Fibroblast of lung (primary cell): ENCODE data around the gene TCERG1L. TPM values are rescaled to one million over a fixed set of nuclear protein-coding genes. Genes with fewer than 3 reads are reported as not detected.

Experiments
- DNase-seq, 2 donors: peaks; one replicate each; pipeline versions ENCODE4 v3.0.0 to v3.0.0-alpha.2; 2010; ENCODE audit warnings: low read depth in 2 of 2
- H2AFZ ChIP-seq: 2 replicates; pipeline ENCODE4 v1.5.1; 2012; ENCODE audit warnings: low read length, control low read depth, inconsistent platforms
- H3K27ac ChIP-seq: 2 replicates; pipeline ENCODE4 v1.5.1; 2011; ENCODE audit warnings: low read length, control low read depth; ENCODE audit not compliant: insufficient read depth
- H3K27me3 ChIP-seq: 2 replicates; pipeline ENCODE4 v1.5.1; 2011; ENCODE audit warnings: mild to moderate bottlenecking, low read length; ENCODE audit not compliant: control insufficient read depth, insufficient read depth
- H3K36me3 ChIP-seq: 2 replicates; pipeline ENCODE4 v1.5.1; 2011; ENCODE audit warnings: low read length; ENCODE audit not compliant: control insufficient read depth, insufficient read depth
- H3K4me1 ChIP-seq: 2 replicates; pipeline ENCODE4 v1.5.1; 2011; ENCODE audit warnings: low read length; ENCODE audit not compliant: control insufficient read depth, insufficient read depth; ENCODE audit errors: extremely low read depth
- H3K4me2 ChIP-seq: 2 replicates; pipeline ENCODE4 v1.5.1; 2011; ENCODE audit warnings: low read length, control low read depth; ENCODE audit not compliant: insufficient read depth; ENCODE audit errors: extremely low read depth
- H3K4me3 ChIP-seq, 4 experiments: fragments of 200-600 bp in 1 of 4; sonication (generic) in 1 of 4; replicated peaks in 1 of 4; 2 replicates each; pipeline ENCODE4 v1.5.1; 2011 to 2016; ENCODE audit warnings: low read length in 4 of 4, low read depth in 3 of 4, mild to moderate bottlenecking in 3 of 4, control low read depth in 2 of 4, inconsistent platforms in 1 of 4, mixed read lengths in 1 of 4; ENCODE audit not compliant: insufficient read depth in 1 of 4; ENCODE audit errors: control extremely low read depth in 1 of 4
- H3K79me2 ChIP-seq: 2 replicates; pipeline ENCODE4 v1.5.1; 2012; ENCODE audit warnings: mild to moderate bottlenecking, low read length, inconsistent platforms; ENCODE audit not compliant: control insufficient read depth, insufficient read depth
- H3K9ac ChIP-seq: 2 replicates; pipeline ENCODE4 v1.5.1; 2011; ENCODE audit warnings: mild to moderate bottlenecking, low read length, control low read depth; ENCODE audit not compliant: insufficient read depth
- H3K9me3 ChIP-seq: 2 replicates; pipeline ENCODE4 v1.5.1; 2012; ENCODE audit warnings: low read depth, low read length; ENCODE audit not compliant: control insufficient read depth, insufficient read depth
- H4K20me1 ChIP-seq: 2 replicates; pipeline ENCODE4 v1.5.1; 2011; ENCODE audit warnings: low read length; ENCODE audit not compliant: control insufficient read depth, insufficient read depth; ENCODE audit errors: extremely low read depth
- EZH2 ChIP-seq: IDR thresholded peaks from 2 replicates; pipeline ENCODE4 v1.5.1; 2012; ENCODE audit warnings: low read length, control low read depth, mild to moderate bottlenecking; ENCODE audit errors: missing control alignments
- polyA plus RNA-seq, 2 donors: library from polyadenylated mRNA; depleted of rRNA in 1 of 2; stranded (reverse) in 1 of 2; unstranded in 1 of 2; fragments of >200 nt; gene quantifications; 2 replicates each; pipeline ENCODE4 v1.2.1, GENCODE V29; 2011 to 2012; ENCODE audit warnings: missing spikeins in 1 of 2
- total RNA-seq: library from RNA; depleted of rRNA; stranded (reverse); fragments of >200 nt; gene quantifications from 2 replicates; pipeline ENCODE4 v1.2.1, GENCODE V29; 2014
- TF ChIP-seq, protein P1 (sequence below), 2 donors: IDR thresholded peaks in 1 of 2; conservative IDR thresholded peaks in 1 of 2; 1 replicate in 1 of 2; 2 replicates in 1 of 2; pipeline ENCODE4 v1.5.1; 2011 to 2012; ENCODE audit warnings: low read length in 2 of 2, control low read depth in 1 of 2, inconsistent platforms in 1 of 2, low read depth in 1 of 2, mild to moderate bottlenecking in 1 of 2

The TCERG1L gene
- total and polyA plus RNA-seq, 2 donors (not counting 1 experiment from before 2014, with no cell fraction given), result 0.02 TPM; not detected in 1

DNA sequence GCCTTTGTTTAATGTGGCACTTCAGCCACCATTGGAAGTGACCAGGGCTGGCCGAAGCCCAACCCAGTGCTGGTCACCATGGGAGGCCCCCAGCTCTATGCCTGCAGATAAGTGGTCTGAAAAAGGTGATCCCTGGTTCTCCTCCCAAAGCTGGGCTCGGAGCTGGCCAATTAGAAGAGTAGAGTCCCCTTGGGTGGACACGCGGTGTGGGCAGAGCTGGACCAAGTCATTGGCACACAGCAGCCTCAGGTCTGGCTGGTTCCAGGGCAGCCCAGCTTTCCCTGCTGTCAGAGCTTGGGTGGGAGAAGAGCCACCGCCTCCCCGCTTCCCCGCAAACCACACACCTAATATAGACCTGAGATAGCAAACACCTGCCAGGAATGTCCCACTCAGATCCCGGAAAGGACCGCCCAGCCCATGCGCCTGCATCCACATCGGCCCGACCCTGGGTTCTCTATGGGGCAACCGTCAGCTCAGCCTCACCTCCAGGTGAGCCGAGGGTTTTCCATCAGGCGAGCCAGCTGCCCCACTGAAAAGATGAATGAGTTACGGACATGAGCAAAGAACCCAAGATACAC, 84.3 kb downstream of the TCERG1L start:
- Histone ChIP-seq H3K9ac (no peak overlapping the region), H2AFZ (no peak overlapping the region), H3K27me3 (no peaks in the 10 kb centered on the region), H3K27ac (no peak overlapping the region), H3K4me1 (no peaks in the 10 kb centered on the region), H3K36me3 (no peaks in the 10 kb centered on the region), H3K4me2 (no peak overlapping the region), H3K4me3 (no peak overlapping the region), H4K20me1 (no peaks in the 10 kb centered on the region), H3K79me2 (no peaks in the 10 kb centered on the region), H3K9me3 (no peaks in the 10 kb centered on the region)
- TF ChIP-seq, protein P1, sequence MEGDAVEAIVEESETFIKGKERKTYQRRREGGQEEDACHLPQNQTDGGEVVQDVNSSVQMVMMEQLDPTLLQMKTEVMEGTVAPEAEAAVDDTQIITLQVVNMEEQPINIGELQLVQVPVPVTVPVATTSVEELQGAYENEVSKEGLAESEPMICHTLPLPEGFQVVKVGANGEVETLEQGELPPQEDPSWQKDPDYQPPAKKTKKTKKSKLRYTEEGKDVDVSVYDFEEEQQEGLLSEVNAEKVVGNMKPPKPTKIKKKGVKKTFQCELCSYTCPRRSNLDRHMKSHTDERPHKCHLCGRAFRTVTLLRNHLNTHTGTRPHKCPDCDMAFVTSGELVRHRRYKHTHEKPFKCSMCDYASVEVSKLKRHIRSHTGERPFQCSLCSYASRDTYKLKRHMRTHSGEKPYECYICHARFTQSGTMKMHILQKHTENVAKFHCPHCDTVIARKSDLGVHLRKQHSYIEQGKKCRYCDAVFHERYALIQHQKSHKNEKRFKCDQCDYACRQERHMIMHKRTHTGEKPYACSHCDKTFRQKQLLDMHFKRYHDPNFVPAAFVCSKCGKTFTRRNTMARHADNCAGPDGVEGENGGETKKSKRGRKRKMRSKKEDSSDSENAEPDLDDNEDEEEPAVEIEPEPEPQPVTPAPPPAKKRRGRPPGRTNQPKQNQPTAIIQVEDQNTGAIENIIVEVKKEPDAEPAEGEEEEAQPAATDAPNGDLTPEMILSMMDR (conservative IDR thresholded peaks at IDR 0.05 in 1 of 2, IDR thresholded peaks at IDR 0.05 in 1 of 2; ENCODE audit: low read depth in 1 of 2, low read length in 2 of 2), result no peak
- TF ChIP-seq EZH2, result no peak
- no peak for DNase-seq

GRCh38 chr10:131226446-131227162, 84.9 kb downstream of the TCERG1L start:
- Histone ChIP-seq H2AFZ (no peak overlapping the region), H3K4me3 (no peak overlapping the region), H3K27me3 (no peaks in the 10 kb centered on the region), H3K79me2 (no peaks in the 10 kb centered on the region), H3K36me3 (no peaks in the 10 kb centered on the region), H3K9me3 (no peaks in the 10 kb centered on the region), H4K20me1 (no peaks in the 10 kb centered on the region), H3K9ac (no peak overlapping the region), H3K27ac (no peak overlapping the region), H3K4me2 (no peak overlapping the region), H3K4me1 (no peaks in the 10 kb centered on the region)
- TF ChIP-seq, protein P1 (conservative IDR thresholded peaks at IDR 0.05 in 1 of 2, IDR thresholded peaks at IDR 0.05 in 1 of 2; ENCODE audit: low read depth in 1 of 2, low read length in 2 of 2), result no peak
- no peak for TF ChIP-seq EZH2
- DNase-seq, result no peak

DNA sequence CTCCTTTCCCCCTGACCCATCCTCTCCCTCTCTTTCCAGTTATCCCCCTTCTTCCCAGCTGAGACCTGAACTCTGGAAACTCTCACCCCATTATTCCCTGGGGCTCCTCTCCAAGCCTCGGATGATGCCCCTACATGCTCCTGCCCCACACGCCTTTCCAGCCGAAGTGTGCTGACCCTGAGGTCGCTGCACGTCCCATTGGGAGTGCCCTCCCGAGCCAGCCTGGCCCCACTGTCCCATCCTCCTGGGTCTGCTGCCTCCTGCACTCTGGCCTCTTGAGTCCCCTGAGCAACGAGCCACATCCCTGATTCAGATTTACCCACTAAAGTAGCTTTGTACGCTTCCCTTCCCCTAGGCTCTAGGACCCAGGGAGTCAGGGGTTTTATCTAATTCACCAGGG, 87.4 kb downstream of the TCERG1L start:
- TF ChIP-seq, protein P1 (conservative IDR thresholded peaks at IDR 0.05 in 1 of 2, IDR thresholded peaks at IDR 0.05 in 1 of 2; ENCODE audit: low read depth in 1 of 2, low read length in 2 of 2), result no peak
- TF ChIP-seq EZH2, result no peak
- no peaks in the 10 kb centered on the region for H3K9me3 ChIP-seq

More for the DNA sequence above, 87.4 kb downstream of the TCERG1L start:
- Histone ChIP-seq H2AFZ (no peak overlapping the region), H3K4me3 (no peak overlapping the region), H3K27me3 (no peaks in the 10 kb centered on the region), H3K4me2 (no peak overlapping the region), H3K36me3 (no peaks in the 10 kb centered on the region), H3K9ac (no peak overlapping the region), H4K20me1 (no peaks in the 10 kb centered on the region), H3K27ac (no peak overlapping the region), H3K4me1 (no peaks in the 10 kb centered on the region), H3K79me2 (no peaks in the 10 kb centered on the region)
- DNase-seq, result no peak
